ENCODE results near the gene NECAB2.

Gene NECAB2

GRCh38 chr16:83994087-83994486 is 26.0 kb downstream of the NECAB2 start:
- no peaks in the 10 kb centered on the region for H3K36me3 ChIP-seq (ENCODE audit: insufficient read depth, low read length)
- no peaks in the 10 kb centered on the region for H3K27me3 ChIP-seq (ENCODE audit: insufficient read depth, low read length, poor library complexity, severe bottlenecking)
- H3K9ac ChIP-seq (ENCODE audit: low read depth, low read length, poor library complexity, severe bottlenecking) = no peak overlapping the region
- H2AFZ ChIP-seq (ENCODE audit: low read length) = no peak overlapping the region
- no peak overlapping the region for H3K4me3 ChIP-seq (ENCODE audit: low read length, poor library complexity, severe bottlenecking)
- H4K20me1 ChIP-seq (ENCODE audit: insufficient read depth, low read length, poor library complexity, severe bottlenecking) = no peaks in the 10 kb centered on the region
- H3K9me3 ChIP-seq (ENCODE audit: insufficient read depth, low read depth, low read length) = 0 out of 2 replicates have a peak, but pooled peaks cover 5% of the 10 kb centered on the region
- no peak overlapping the region for H3K4me2 ChIP-seq (ENCODE audit: low read depth, low read length, poor library complexity, severe bottlenecking)
- no peaks in the 10 kb centered on the region for H3K9me2 ChIP-seq (replicated peaks; ENCODE audit: low read depth, low read length)
- no peaks in the 10 kb centered on the region for H3K4me1 ChIP-seq (ENCODE audit: insufficient read depth, low read length, poor library complexity, severe bottlenecking)
- TF ChIP-seq CTCF (conservative IDR thresholded peaks at IDR 0.05; ENCODE audit: low read length) = no peak
- no peak for TF ChIP-seq EZH2phosphoT487 (IDR thresholded peaks at IDR 0.05; ENCODE audit: borderline replicate concordance)
- H3F3A ChIP-seq (ENCODE audit: low read depth) = no peaks in the 10 kb centered on the region
- H3K79me2 ChIP-seq (ENCODE audit: insufficient read depth, low read length) = no peaks in the 10 kb centered on the region

GRCh38 chr16:83994703-83995102 is 26.7 kb downstream of the NECAB2 start:
- no peaks in the 10 kb centered on the region for H3F3A ChIP-seq (ENCODE audit: low read depth)
- H3K36me3 ChIP-seq (ENCODE audit: insufficient read depth, low read length) = no peaks in the 10 kb centered on the region
- no peaks in the 10 kb centered on the region for H3K27me3 ChIP-seq (ENCODE audit: insufficient read depth, low read length, poor library complexity, severe bottlenecking)
- H3K4me1 ChIP-seq (ENCODE audit: insufficient read depth, low read length, poor library complexity, severe bottlenecking) = no peaks in the 10 kb centered on the region
- no peaks in the 10 kb centered on the region for H3K79me2 ChIP-seq (ENCODE audit: insufficient read depth, low read length)
- H3K4me3 ChIP-seq (ENCODE audit: low read length, poor library complexity, severe bottlenecking) = no peak overlapping the region
- H3K9ac ChIP-seq (ENCODE audit: low read depth, low read length, poor library complexity, severe bottlenecking) = no peak overlapping the region
- H4K20me1 ChIP-seq (ENCODE audit: insufficient read depth, low read length, poor library complexity, severe bottlenecking) = no peaks in the 10 kb centered on the region
- H3K4me2 ChIP-seq (ENCODE audit: low read depth, low read length, poor library complexity, severe bottlenecking) = no peak overlapping the region
- TF ChIP-seq EZH2phosphoT487 (IDR thresholded peaks at IDR 0.05; ENCODE audit: borderline replicate concordance) (no peak), CTCF (conservative IDR thresholded peaks at IDR 0.05; ENCODE audit: low read length) (no peak)
- H3K9me3 ChIP-seq (ENCODE audit: insufficient read depth, low read depth, low read length) = 0 out of 2 replicates have a peak, but pooled peaks cover 5% of the 10 kb centered on the region
- no peak overlapping the region for H2AFZ ChIP-seq (ENCODE audit: low read length)
- H3K9me2 ChIP-seq (replicated peaks; ENCODE audit: low read depth, low read length) = no peaks in the 10 kb centered on the region

- Histone ChIP-seq H2AFZ (ENCODE audit: low read length) (no peak overlapping the region), H3K9me3 (ENCODE audit: insufficient read depth, low read depth, low read length) (0 out of 2 replicates have a peak, but pooled peaks cover 5% of the 10 kb centered on the region), H4K20me1 (ENCODE audit: insufficient read depth, low read length, poor library complexity, severe bottlenecking) (no peaks in the 10 kb centered on the region), H3K4me1 (ENCODE audit: insufficient read depth, low read length, poor library complexity, severe bottlenecking) (no peaks in the 10 kb centered on the region), H3K27me3 (ENCODE audit: insufficient read depth, low read length, poor library complexity, severe bottlenecking) (no peaks in the 10 kb centered on the region), H3K4me3 (ENCODE audit: low read length, poor library complexity, severe bottlenecking) (no peak overlapping the region), H3K4me2 (ENCODE audit: low read depth, low read length, poor library complexity, severe bottlenecking) (no peak overlapping the region), H3K9me2 (replicated peaks; ENCODE audit: low read depth, low read length) (no peaks in the 10 kb centered on the region), H3K9ac (ENCODE audit: low read depth, low read length, poor library complexity, severe bottlenecking) (no peak overlapping the region), H3K79me2 (ENCODE audit: insufficient read depth, low read length) (no peaks in the 10 kb centered on the region), H3F3A (ENCODE audit: low read depth) (no peaks in the 10 kb centered on the region), H3K36me3 (ENCODE audit: insufficient read depth, low read length) (no peaks in the 10 kb centered on the region)
- TF ChIP-seq CTCF (conservative IDR thresholded peaks at IDR 0.05; ENCODE audit: low read length) = no peak
- no peak for TF ChIP-seq EZH2phosphoT487 (IDR thresholded peaks at IDR 0.05; ENCODE audit: borderline replicate concordance)
Observed at GRCh38 chr16:83995754-83996153, 27.7 kb downstream of the NECAB2 start.
